Measurements from ENCODE around the gene TRIM67. TPM values are rescaled to one million over a fixed set of nuclear protein-coding genes. Genes with fewer than 3 reads are reported as not detected.
A peak's percentile ranks its signal among the peaks of the same experiment; 100 is the strongest.
"Not testable (repeated sequence)": the region's sequence is repeated elsewhere in the genome, so short reads cannot be mapped to it uniquely, and the experiment has no call there.

Gene TRIM67
- total and polyA plus RNA-seq, 7 experiments from 2014 or later = 0.02 TPM; not detected in 6

GRCh38 chr1:231209531-231209930, 47.7 kb downstream of the TRIM67 start:
- no peak overlapping the region for H3K4me3 Mint-ChIP-seq
- Histone ChIP-seq H3K36me3 (ENCODE audit: control insufficient read depth in 2 of 3, insufficient read depth in 3 of 3, low read length in 3 of 3) (no peaks in the 10 kb centered on the region), H3K4me3 (ENCODE audit: low read length) (no peak overlapping the region), H3K4me1 (ENCODE audit: control insufficient read depth in 2 of 2, insufficient read depth in 2 of 2, low read length in 2 of 2) (peaks cover 4% of the 10 kb centered on the region in 2 donors), H3K27ac (ENCODE audit: low read depth, low read length) (no peak overlapping the region), H3K9me3 (ENCODE audit: control insufficient read depth in 2 of 3, low read length in 3 of 3) (no peaks in the 10 kb centered on the region), H3K27me3 (ENCODE audit: control insufficient read depth in 2 of 2, insufficient read depth in 2 of 2, low read length in 2 of 2) (no peaks in the 10 kb centered on the region)
- no peak for DNase-seq
- H3K36me3 Mint-ChIP-seq = no peaks in the 10 kb centered on the region
- H3K9me3 Mint-ChIP-seq = no peaks in the 10 kb centered on the region
- POLR2A ChIA-PET = no interaction called here
- peaks cover 0 to 6% (median 5%) of the 10 kb centered on the region in 5 donors for H3K27me3 Mint-ChIP-seq
- intact Hi-C loops (cut with micrococcal nuclease) = no loop called here
- peaks cover 0 to 9% (median 6%) of the 10 kb centered on the region in 7 donors for H3K4me1 Mint-ChIP-seq
- H3K27ac Mint-ChIP-seq = no peak overlapping the region
- CTCF ChIA-PET = interaction anchor here (0.6 kb wide), 1 partner anchor 51 kb away, joined by 4 read pairs; no protein-coding TSS in a partner anchor
- ATAC-seq = no peak

GRCh38 chr1:231210126-231210525, 48.3 kb downstream of the TRIM67 start:
- Mint-ChIP-seq H3K4me3 (no peak overlapping the region), H3K27me3 (peaks cover 0 to 5% (median under 1%) of the 10 kb centered on the region in 5 donors), H3K27ac (no peak overlapping the region), H3K36me3 (no peaks in the 10 kb centered on the region), H3K4me1 (peaks cover 0 to 9% (median 7%) of the 10 kb centered on the region in 7 donors), H3K9me3 (no peaks in the 10 kb centered on the region)
- H3K9me3 ChIP-seq (ENCODE audit: control insufficient read depth in 2 of 3, low read length in 3 of 3) = no peaks in the 10 kb centered on the region
- POLR2A ChIA-PET = no interaction called here
- no peak overlapping the region for H3K27ac ChIP-seq (ENCODE audit: low read depth, low read length)
- H3K4me3 ChIP-seq (ENCODE audit: low read length) = no peak overlapping the region
- peaks cover 4% of the 10 kb centered on the region in 2 donors for H3K4me1 ChIP-seq (ENCODE audit: control insufficient read depth in 2 of 2, insufficient read depth in 2 of 2, low read length in 2 of 2)
- ATAC-seq (no peak), DNase-seq (no peak)
- no peaks in the 10 kb centered on the region for H3K27me3 ChIP-seq (ENCODE audit: control insufficient read depth in 2 of 2, insufficient read depth in 2 of 2, low read length in 2 of 2)
- no peaks in the 10 kb centered on the region for H3K36me3 ChIP-seq (ENCODE audit: control insufficient read depth in 2 of 3, insufficient read depth in 3 of 3, low read length in 3 of 3)
- CTCF ChIA-PET = interaction anchor here (0.9 to 2.3 kb wide), 2 partner anchors 27 to 292 kb away, joined by 5 to 10 read pairs; no protein-coding TSS in a partner anchor
- intact Hi-C loops (cut with micrococcal nuclease) = loop anchor here (2.0 to 5.0 kb wide), 5 partner anchors 173 to 1549 kb away; partner anchors contain the start of genes ARV1 (in 1 of the 2) and TTC13 (in 1 of the 2)

- H3K4me3 Mint-ChIP-seq = peak overlapping the region; percentile 29 to 95 (median 90)
- Histone ChIP-seq H3K4me1 (ENCODE audit: control insufficient read depth in 2 of 2, insufficient read depth in 2 of 2, low read length in 2 of 2) (peaks cover 4% of the 10 kb centered on the region in 2 donors), H3K27ac (ENCODE audit: low read depth, low read length) (peak overlapping the region; percentile 14), H3K36me3 (ENCODE audit: control insufficient read depth in 2 of 3, insufficient read depth in 3 of 3, low read length in 3 of 3) (no peaks in the 10 kb centered on the region), H3K4me3 (ENCODE audit: low read length) (peak overlapping the region; percentile 56), H3K9me3 (ENCODE audit: control insufficient read depth in 2 of 3, low read length in 3 of 3) (no peaks in the 10 kb centered on the region), H3K27me3 (ENCODE audit: control insufficient read depth in 2 of 2, insufficient read depth in 2 of 2, low read length in 2 of 2) (no peaks in the 10 kb centered on the region)
- H3K36me3 Mint-ChIP-seq = no peaks in the 10 kb centered on the region
- intact Hi-C loops (cut with micrococcal nuclease) = loop anchor here (1.0 to 5.0 kb wide), 12 partner anchors 30 to 1550 kb away; partner anchors contain the start of genes ARV1 (in 2 of the 2), COG2 (in 2 of the 2), C1orf198 (in 1 of the 2) and GNPAT (in 1 of the 2)
- DNase-seq (peak; percentile 78 to 91 (median 86)), ATAC-seq (peak; percentile 94)
- H3K27ac Mint-ChIP-seq = peak overlapping the region; percentile 22 to 90 (median 80)
- CTCF ChIA-PET = interaction anchor here (0.9 to 2.3 kb wide), 3 partner anchors 25 to 295 kb away, joined by 5 to 10 read pairs (median 8); no protein-coding TSS in a partner anchor
- peaks cover 0 to 12% (median 9%) of the 10 kb centered on the region in 7 donors for H3K4me1 Mint-ChIP-seq
- H3K9me3 Mint-ChIP-seq = no peaks in the 10 kb centered on the region
- POLR2A ChIA-PET = no interaction called here
- peaks cover 0 to 5% (median 0%) of the 10 kb centered on the region in 5 donors for H3K27me3 Mint-ChIP-seq
Measured at GRCh38 chr1:231211005-231211857, 49.4 kb downstream of the TRIM67 start.

- H3K4me1 ChIP-seq (ENCODE audit: control insufficient read depth in 2 of 2, insufficient read depth in 2 of 2, low read length in 2 of 2); DNase-seq; ATAC-seq; H3K9me3 Mint-ChIP-seq; H3K36me3 Mint-ChIP-seq; POLR2A ChIA-PET; H3K27me3 ChIP-seq (ENCODE audit: control insufficient read depth in 2 of 2, insufficient read depth in 2 of 2, low read length in 2 of 2); H3K9me3 ChIP-seq (ENCODE audit: control insufficient read depth in 2 of 3, low read length in 3 of 3); H3K4me3 ChIP-seq (ENCODE audit: low read length); H3K27ac ChIP-seq (ENCODE audit: low read depth, low read length); H3K27me3 Mint-ChIP-seq; H3K36me3 ChIP-seq (ENCODE audit: control insufficient read depth in 2 of 3, insufficient read depth in 3 of 3, low read length in 3 of 3): not testable (repeated sequence)
- Mint-ChIP-seq H3K27ac (peak overlapping the region in 4 of 9 donors; percentile 22 to 71 (median 40)), H3K4me3 (peak overlapping the region in 1 of 10 donors; percentile 79), H3K4me1 (peaks cover 0 to 13% (median 9%) of the 10 kb centered on the region in 7 donors)
- intact Hi-C loops (cut with micrococcal nuclease) = loop anchor here in 1 of 2 donors (5.0 kb wide), 2 partner anchors 175 to 900 kb away; no protein-coding TSS in a partner anchor
- CTCF ChIA-PET = interaction anchor here (0.6 to 2.3 kb wide), 3 partner anchors 241 to 296 kb away, joined by 3 to 10 read pairs (median 8); no protein-coding TSS in a partner anchor
Measured at GRCh38 chr1:231212301-231212700, 50.4 kb downstream of the TRIM67 start.

GRCh38 chr1:231213831-231214573, 52.1 kb downstream of the TRIM67 start:
- Mint-ChIP-seq H3K36me3 (no peaks in the 10 kb centered on the region), H3K4me3 (no peak overlapping the region), H3K9me3 (no peaks in the 10 kb centered on the region), H3K27ac (no peak overlapping the region), H3K27me3 (peaks cover 0 to 9% (median 0%) of the 10 kb centered on the region in 5 donors), H3K4me1 (peaks cover 0 to 13% (median 9%) of the 10 kb centered on the region in 7 donors)
- Histone ChIP-seq H3K4me1 (ENCODE audit: control insufficient read depth in 2 of 2, insufficient read depth in 2 of 2, low read length in 2 of 2) (peaks cover 4% of the 10 kb centered on the region in 2 donors), H3K27ac (ENCODE audit: low read depth, low read length) (no peak overlapping the region), H3K4me3 (ENCODE audit: low read length) (no peak overlapping the region), H3K27me3 (ENCODE audit: control insufficient read depth in 2 of 2, insufficient read depth in 2 of 2, low read length in 2 of 2) (no peaks in the 10 kb centered on the region), H3K36me3 (ENCODE audit: control insufficient read depth in 2 of 3, insufficient read depth in 3 of 3, low read length in 3 of 3) (no peaks in the 10 kb centered on the region), H3K9me3 (ENCODE audit: control insufficient read depth in 2 of 3, low read length in 3 of 3) (no peaks in the 10 kb centered on the region)
- ATAC-seq = no peak
- CTCF ChIA-PET = no interaction called here
- no peak for DNase-seq
- intact Hi-C loops (cut with micrococcal nuclease) = loop anchor here in 1 of 2 donors (5.0 kb wide), 2 partner anchors 177 to 902 kb away; no protein-coding TSS in a partner anchor
- POLR2A ChIA-PET = no interaction called here
